ENCODE results near the gene TNK2.

GRCh38 chr3:195904368-195904767 lies 4.0 kb downstream of the TNK2 start:
- TF ChIP-seq CTCF (optimal IDR thresholded peaks at IDR 0.05 in 1 of 3, IDR thresholded peaks at IDR 0.05 in 1 of 3, conservative IDR thresholded peaks at IDR 0.05 in 1 of 3; ENCODE audit: extremely low read depth in 1 of 3, insufficient read depth in 2 of 3, low read length in 3 of 3) (no peak), EZH2 (IDR thresholded peaks at IDR 0.05; ENCODE audit: low read length) (no peak)

Measured in keratinocyte (primary cell).